HL-60 (cell line): ENCODE measurements around the gene PLXNA2.

Source experiments
- CTCF ChIP-seq: IDR thresholded peaks from one replicate; pipeline ENCODE4 v1.5.1; 2011; ENCODE audit warnings: low read length, control low read depth, inconsistent platforms; ENCODE audit not compliant: insufficient read depth
- GABPA ChIP-seq: IDR thresholded peaks from 2 replicates; pipeline ENCODE4 v1.6.1; 2012; ENCODE audit warnings: low read depth
- POLR2AphosphoS5 ChIP-seq: IDR thresholded peaks from 2 replicates; pipeline ENCODE4 v1.6.1; 2012; ENCODE audit warnings: low read depth
- REST ChIP-seq: IDR thresholded peaks from 2 replicates; pipeline ENCODE4 v1.6.1; 2012; ENCODE audit warnings: low read depth; ENCODE audit not compliant: insufficient replicate concordance
- SPI1 ChIP-seq: IDR thresholded peaks from 2 replicates; pipeline ENCODE4 v1.6.1; 2012; ENCODE audit warnings: low read depth, mild to moderate bottlenecking, borderline replicate concordance

DNA sequence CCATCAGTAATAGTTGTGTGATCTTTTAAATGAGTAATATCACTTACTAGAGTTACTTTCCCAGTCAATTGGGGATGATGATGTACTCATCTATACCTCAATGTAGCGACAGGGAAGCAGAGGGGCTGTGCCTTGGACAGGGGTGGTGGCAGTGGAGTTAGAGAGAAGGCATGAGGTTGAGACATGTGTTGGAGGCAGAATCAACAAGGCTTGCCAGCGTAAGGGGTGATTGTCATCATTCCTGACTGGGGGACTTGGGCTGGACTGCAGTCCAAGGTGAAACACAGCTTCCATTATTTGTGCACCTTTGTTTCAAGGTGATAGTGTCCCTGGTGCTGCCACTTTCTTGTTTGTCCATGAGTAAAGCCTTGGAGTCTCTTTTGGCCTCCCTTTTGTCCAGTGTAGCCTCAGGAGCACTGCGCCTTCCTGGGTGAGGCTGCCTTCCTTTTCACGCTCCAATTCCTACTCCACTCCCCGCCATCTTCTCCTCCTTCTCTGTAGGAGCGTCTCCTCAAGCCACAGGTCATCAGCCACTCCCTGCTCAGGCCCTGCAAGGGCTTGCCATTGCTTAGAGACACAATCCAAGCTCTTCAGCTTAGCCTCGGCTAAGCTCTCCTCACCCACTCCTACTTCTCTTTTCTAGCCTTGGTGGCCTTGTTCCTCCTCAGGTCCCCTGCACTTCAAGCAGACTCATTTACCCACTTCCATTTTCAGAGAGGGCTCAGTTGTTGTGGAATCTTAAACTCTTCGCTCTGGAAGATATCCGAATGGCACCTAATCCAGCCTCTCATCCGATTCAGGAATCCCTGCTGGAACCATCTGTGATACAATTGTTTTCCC, 255.6 kb downstream of the PLXNA2 start:
- no peak for TF ChIP-seq CTCF
- TF ChIP-seq SPI1 = peak; percentile 23; the same call in 1 of the 2 replicates
- TF ChIP-seq POLR2AphosphoS5 = no peak
- TF ChIP-seq REST = no peak
- TF ChIP-seq GABPA = no peak
